Rectal smooth muscle tissue (tissue), 1 donor: Measurements from ENCODE around the gene DIP2B.
A peak's percentile ranks its signal among the peaks of the same experiment; 100 is the strongest.
"Not testable (repeated sequence)": the region's sequence is repeated elsewhere in the genome, so short reads cannot be mapped to it uniquely, and the experiment has no call there.

ENCODE experiments used
- H3K27ac ChIP-seq: one replicate; pipeline ENCODE4 v1.7.0; 2013; ENCODE audit warnings: low read depth, low read length, inconsistent platforms
- H3K27me3 ChIP-seq: one replicate; pipeline ENCODE4 v1.7.0; 2013; ENCODE audit warnings: low read length; ENCODE audit not compliant: control insufficient read depth, insufficient read depth
- H3K36me3 ChIP-seq: one replicate; pipeline ENCODE4 v1.7.0; 2013; ENCODE audit warnings: low read length; ENCODE audit not compliant: control insufficient read depth, insufficient read depth
- H3K4me1 ChIP-seq: one replicate; pipeline ENCODE4 v1.7.0; 2013; ENCODE audit warnings: low read length; ENCODE audit not compliant: control insufficient read depth, insufficient read depth
- H3K4me3 ChIP-seq: one replicate; pipeline ENCODE4 v1.7.0; 2013; ENCODE audit warnings: low read length
- H3K9ac ChIP-seq: one replicate; pipeline ENCODE4 v1.7.0; 2013; ENCODE audit warnings: low read length

The DIP2B gene

DNA sequence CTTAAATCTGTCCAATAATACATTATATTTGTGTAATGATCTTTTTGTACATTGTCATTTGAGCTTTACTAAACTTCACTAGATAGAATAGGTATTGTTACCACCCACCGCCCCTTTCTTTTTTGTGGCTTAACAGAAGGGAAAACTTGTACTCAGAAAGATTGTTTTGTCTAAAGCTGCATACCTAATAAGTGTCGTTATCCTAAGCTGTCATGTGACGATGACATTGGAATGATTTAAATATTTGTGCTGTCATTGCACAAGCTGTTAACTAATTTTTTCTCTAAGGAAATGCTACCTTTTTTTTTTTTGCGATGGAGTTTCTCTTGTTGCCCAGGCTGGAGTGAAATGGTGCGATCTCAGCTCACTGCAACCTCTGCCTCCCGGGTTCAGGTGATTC is 3.6 kb downstream of the DIP2B start:
- no peak overlapping the region for H3K9ac ChIP-seq
- H3K27ac ChIP-seq, result no peak overlapping the region
- H3K27me3 ChIP-seq, result no peaks in the 10 kb centered on the region
- peaks cover 8% of the 10 kb centered on the region for H3K4me1 ChIP-seq
- no peaks in the 10 kb centered on the region for H3K36me3 ChIP-seq
- H3K4me3 ChIP-seq, result no peak overlapping the region

DNA sequence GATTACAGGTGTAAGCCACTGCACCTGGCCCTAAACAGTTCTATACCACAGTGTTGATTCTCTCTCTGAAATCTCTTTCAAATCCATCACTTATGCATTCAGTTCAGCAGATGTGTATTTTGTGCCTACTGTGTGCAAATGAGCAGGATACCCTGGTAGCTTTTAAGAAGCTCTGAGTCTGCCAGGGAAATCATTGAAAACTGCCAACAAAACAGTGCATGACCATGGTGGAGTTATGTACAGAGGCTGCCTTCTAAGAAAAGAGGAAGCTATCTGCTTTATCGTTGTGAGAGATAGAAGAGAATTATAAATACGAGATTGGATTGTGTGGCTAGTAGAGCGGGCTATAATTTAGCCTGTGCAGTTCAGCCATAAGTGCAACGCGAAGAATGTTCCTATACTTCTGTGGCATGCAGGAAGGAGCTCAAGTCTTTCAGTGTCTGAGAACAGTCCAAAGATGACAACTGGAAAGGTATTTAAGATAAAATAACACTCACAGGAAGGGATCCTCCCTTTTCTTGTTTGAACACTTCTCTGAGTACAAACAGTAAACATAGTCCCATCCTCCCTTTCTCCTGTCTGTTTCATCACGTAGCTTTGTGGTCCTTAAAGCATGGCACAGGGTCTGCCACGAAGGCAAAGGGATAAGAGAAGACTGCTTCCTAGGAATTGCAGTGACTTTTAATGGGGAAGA is 4.3 kb downstream of the DIP2B start:
- Histone ChIP-seq H3K4me1 (peaks cover 8% of the 10 kb centered on the region), H3K27me3 (no peaks in the 10 kb centered on the region), H3K9ac (no peak overlapping the region), H3K27ac (no peak overlapping the region), H3K36me3 (no peaks in the 10 kb centered on the region), H3K4me3 (no peak overlapping the region)

DNA sequence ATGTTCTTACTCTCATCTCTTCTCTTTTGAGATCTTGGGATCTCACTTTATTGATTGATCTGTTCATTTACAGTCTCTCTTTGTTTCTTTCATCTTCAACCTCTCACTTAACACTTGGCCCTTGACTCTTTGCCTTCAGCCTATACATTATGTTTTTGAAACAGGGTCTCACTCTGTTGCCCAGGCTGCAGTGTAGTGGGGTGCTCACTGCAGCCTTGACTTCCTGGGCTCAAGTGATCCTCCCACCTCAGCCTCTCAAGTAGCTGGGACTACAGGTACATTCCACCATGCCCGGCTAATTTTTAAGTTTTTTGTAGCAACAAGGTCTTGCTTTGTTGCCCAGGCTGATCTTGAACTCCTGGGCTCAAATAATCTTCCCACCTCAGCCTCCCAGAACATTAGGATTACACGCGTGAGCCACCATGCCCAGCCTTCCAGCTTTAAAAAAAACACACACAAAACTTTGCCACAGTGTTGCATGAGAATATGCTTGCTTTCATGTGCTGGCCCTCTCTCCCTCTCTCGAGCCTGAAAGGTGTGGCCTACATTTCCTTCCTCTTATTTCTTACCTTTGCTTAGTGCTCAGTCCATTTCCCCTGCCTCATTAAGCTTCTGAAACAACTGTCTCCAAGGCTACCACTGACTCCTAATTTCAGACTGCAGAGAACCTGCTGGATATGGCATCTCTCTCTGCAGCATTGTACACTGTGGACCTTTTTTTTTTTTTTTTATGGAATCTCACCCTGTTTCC is 9.9 kb downstream of the DIP2B start:
- H3K4me1 ChIP-seq, result peaks cover 4% of the 10 kb centered on the region
- no peaks in the 10 kb centered on the region for H3K27me3 ChIP-seq
- H3K9ac ChIP-seq, result no peak overlapping the region
- no peak overlapping the region for H3K4me3 ChIP-seq
- no peaks in the 10 kb centered on the region for H3K36me3 ChIP-seq
- H3K27ac ChIP-seq, result no peak overlapping the region

DNA sequence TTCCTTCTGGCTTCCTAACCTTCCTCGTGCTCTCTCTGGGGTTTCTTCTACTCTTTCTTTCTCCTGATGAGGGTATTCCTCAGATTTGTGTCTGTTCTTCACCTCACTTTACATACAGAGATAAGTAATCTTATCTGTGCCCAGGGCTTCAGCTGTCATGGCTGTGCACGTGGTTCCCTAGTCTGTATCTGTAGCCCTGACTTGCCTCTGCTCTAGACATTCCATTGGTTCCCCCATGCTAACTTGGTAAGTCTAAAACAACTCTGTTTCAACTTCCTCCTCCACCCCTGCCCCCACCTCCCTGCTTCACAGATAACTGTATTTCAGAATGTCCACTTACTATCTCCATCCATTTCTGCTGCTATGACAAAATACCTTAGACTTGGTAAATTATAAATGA is 10.8 kb downstream of the DIP2B start:
- H3K9ac ChIP-seq, result no peak overlapping the region
- H3K36me3 ChIP-seq, result no peaks in the 10 kb centered on the region
- peaks cover 5% of the 10 kb centered on the region for H3K4me1 ChIP-seq
- no peak overlapping the region for H3K4me3 ChIP-seq
- H3K27me3 ChIP-seq, result no peaks in the 10 kb centered on the region
- H3K27ac ChIP-seq, result no peak overlapping the region

DNA sequence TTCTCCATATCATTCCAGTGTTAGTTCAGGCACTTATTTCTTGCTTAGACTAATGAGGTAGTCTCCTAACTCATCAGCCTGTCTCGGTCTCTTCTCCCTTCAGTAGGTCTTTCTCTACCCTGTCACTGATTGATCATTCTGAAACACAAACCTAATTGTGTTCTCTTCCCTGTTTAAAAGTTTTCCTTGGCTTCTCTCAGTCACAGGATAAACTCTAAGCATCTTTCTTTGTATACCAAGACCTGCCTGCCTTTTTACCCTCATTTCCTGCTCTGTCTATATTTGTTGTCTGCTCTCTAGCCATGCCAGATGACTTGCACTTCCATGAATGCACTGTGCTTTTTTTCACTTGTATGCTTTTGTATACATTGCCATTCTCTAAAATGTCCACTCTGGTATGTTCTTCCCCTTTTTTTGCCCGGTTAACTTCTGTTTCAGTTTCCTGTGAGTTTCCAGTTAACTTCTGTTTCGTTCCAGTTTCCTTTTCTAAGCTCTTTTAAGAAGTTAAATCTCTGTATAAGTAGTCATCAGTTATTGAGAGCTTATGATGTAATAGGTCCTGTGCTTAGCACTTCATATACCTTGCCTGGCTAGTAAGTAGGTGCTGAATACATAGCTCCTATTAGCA is 12.8 kb downstream of the DIP2B start:
- Histone ChIP-seq H3K36me3 (no peaks in the 10 kb centered on the region), H3K4me3 (no peak overlapping the region), H3K9ac (no peak overlapping the region), H3K4me1 (peaks cover 8% of the 10 kb centered on the region), H3K27ac (peak overlapping the region; percentile 39), H3K27me3 (no peaks in the 10 kb centered on the region)

DNA sequence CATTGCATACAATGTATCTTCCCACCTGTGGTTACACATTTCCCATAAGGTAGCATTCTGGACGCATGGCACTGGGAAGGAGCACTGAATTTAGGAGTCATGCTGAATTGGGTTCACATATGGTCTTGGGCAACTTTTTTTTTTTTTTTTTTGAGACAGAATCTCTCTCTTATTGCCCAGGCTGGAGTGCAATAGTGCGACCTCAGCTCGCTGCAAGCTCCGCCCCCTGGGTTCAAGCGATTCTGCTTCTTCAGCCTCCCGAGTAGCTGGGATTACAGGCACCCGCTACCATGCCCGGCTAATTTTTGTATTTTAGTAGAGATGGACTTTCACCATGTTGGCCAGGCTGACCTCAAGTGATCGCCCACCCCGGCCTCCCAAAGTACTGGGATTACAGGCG is 13.3 kb downstream of the DIP2B start:
- Histone ChIP-seq H3K4me3 (no peak overlapping the region), H3K27ac (no peak overlapping the region), H3K9ac (no peak overlapping the region), H3K27me3 (no peaks in the 10 kb centered on the region), H3K4me1 (peaks cover 8% of the 10 kb centered on the region), H3K36me3 (no peaks in the 10 kb centered on the region)

DNA sequence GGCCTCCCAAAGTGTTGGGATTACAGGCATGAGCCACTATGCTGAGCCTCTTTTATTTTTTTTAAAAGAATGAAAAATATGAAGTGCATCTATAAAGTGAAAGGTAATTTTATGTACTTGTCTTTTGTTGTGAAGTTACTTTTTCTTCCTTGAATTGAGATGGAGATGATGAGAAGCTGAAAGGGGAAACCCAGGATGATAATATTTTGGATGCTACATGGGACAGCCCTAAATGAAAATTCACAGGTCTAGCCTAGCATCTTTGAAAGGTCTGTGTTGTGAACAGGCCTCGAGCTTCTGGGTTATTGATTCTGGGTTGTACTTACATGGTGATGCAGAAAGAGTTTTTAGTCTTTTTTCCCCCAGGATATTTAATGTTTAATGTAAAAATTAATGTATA is 14.6 kb downstream of the DIP2B start:
- H3K4me1 ChIP-seq, result peaks cover 8% of the 10 kb centered on the region
- H3K27ac ChIP-seq, result no peak overlapping the region
- no peak overlapping the region for H3K9ac ChIP-seq
- no peaks in the 10 kb centered on the region for H3K36me3 ChIP-seq
- no peak overlapping the region for H3K4me3 ChIP-seq
- no peaks in the 10 kb centered on the region for H3K27me3 ChIP-seq

DNA sequence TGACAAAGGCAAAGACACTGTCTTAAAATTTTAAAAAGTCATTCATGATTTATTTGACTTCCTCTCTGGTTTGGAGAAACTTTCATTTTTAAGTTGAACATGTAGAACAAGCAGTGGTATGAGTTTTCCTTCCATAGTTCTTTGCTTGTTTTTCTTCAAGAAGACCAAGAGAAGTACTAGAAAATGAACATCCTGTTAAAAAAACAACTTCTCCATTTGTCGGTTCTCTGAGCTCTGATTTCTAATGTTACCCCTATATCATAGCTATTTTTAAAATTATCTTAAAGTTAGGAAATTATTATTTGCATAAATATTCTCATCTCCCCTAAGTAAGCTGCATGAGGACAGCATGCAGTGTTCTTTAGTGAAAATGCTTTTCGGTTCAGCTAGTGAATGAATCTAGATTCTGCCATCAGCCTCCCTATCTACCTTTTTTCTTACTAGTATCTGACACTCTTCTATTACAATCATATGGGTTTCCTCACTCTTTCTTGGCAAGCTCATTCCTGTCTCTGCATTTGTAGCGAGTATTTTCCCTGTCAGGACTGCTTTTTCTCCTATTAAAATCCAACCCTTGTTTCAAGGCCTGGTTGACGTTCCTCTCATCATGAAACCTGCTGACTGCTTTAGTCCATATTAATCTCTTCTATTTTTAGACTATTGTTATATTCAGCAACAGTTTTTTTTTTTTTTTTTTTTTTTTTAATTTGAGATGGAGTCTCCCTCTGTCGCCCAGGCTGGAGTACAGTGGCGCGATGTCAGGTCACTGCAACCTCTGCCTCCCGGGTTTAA is 15.8 kb downstream of the DIP2B start:
- Histone ChIP-seq H3K36me3 (no peaks in the 10 kb centered on the region), H3K4me3 (no peak overlapping the region), H3K9ac (no peak overlapping the region), H3K4me1 (peaks cover 8% of the 10 kb centered on the region), H3K27ac (no peak overlapping the region), H3K27me3 (no peaks in the 10 kb centered on the region)

DNA sequence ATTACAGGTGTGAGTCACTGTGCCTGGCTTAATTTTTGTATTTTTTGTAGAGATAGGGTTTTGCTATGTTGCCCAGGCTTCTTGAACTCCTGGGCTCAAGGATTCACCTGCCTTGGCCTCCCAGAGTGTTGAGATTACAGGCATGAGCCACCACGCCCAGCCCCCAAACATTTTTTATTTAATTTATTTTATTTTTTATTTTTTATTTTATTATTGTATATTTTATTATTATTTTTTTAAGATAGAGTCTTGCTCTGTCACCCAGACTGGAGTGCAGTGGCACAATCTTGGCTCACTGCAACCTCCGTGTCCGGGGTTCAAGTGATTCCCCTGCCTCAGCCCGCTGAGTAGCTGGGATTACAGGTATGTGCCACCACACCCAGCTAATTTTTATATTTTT is 17.0 kb downstream of the DIP2B start:
- not testable (repeated sequence) for H3K27me3 ChIP-seq, H3K4me3 ChIP-seq, H3K27ac ChIP-seq, H3K36me3 ChIP-seq, H3K9ac ChIP-seq, H3K4me1 ChIP-seq

DNA sequence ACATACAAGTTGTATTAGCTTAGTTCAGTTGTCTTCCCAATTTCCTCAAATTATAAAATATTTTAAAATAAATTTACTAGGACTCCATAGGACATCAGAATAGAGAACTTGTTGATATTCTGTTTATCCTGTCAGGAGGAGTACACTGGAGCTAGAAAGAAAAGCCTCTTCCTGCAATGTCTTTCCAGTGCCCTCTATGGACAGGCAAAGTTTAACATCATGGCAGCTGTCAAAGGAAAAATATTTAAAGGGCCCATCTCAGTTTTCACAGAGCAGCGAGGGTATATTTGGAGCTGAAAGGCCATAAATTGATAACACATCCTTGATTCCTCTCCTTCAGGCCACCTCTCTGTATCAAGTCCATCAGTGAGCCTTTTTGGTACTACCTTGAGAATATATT is 19.0 kb downstream of the DIP2B start:
- Histone ChIP-seq H3K36me3 (no peaks in the 10 kb centered on the region), H3K4me3 (no peak overlapping the region), H3K9ac (no peak overlapping the region), H3K27me3 (no peaks in the 10 kb centered on the region), H3K4me1 (peaks cover 5% of the 10 kb centered on the region), H3K27ac (no peak overlapping the region)

DNA sequence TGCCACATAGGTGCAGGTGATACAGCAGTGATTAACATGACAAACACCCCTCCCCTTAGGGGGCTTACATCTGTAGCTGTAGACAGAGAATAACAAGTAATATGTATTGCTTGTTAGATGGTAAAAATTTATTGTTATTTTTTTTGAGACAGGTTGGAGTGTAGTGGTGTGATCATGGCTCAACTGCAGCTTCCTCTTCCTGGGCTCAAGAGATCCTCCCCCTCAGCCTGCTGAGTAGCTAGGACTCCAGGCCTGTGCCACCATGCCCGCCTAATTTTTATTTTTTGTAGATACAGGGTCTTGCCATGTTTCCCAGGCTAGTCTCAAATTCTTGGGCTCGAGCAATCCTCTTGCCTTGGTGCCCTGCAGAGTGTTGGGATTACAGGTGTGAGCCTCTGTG is 19.8 kb downstream of the DIP2B start:
- Histone ChIP-seq H3K4me1 (peaks cover 5% of the 10 kb centered on the region), H3K4me3 (no peak overlapping the region), H3K27me3 (no peaks in the 10 kb centered on the region), H3K27ac (no peak overlapping the region), H3K9ac (no peak overlapping the region), H3K36me3 (no peaks in the 10 kb centered on the region)

DNA sequence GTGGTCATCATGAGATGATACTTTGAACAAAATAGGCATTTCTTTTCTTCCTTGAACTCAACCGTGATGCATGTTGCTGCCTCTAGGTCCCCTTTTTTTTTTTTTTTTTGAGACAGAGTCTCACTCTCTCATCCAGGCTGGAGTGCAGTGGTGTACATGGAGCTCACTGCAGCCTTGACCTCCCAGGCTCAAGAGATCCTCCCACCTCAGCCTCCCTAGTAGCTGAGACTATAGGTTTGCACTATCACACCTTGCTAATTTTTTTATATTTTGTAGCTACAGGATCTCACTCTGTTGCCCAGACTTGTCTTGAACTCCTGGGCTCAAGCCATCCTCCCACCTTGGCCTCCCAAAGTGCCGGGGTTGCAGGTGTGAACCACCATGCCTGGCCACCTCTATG is 20.6 kb downstream of the DIP2B start:
- Histone ChIP-seq H3K27ac (no peak overlapping the region), H3K9ac (no peak overlapping the region), H3K4me1 (peaks cover 5% of the 10 kb centered on the region)

More for the DNA sequence above, 20.6 kb downstream of the DIP2B start:
- H3K36me3 ChIP-seq, result no peaks in the 10 kb centered on the region
- H3K27me3 ChIP-seq, result no peaks in the 10 kb centered on the region
- H3K4me3 ChIP-seq, result no peak overlapping the region
